Stomach (tissue), 4 donors: ENCODE measurements around the gene DOK3.

Experiments used
- EP300 ChIP-seq: sonication (generic); formaldehyde crosslinking; IDR thresholded peaks from one replicate; pipeline ENCODE4 v1.6.1; 2017; ENCODE audit warnings: antibody characterized with exemption
- POLR2A ChIP-seq, 4 donors: fragments of 450-650 bp; IDR thresholded peaks; one replicate each; pipeline ENCODE4 v1.6.1; 2016; ENCODE audit warnings: antibody characterized with exemption in 4 of 4, control low read depth in 2 of 4, mild to moderate bottlenecking in 1 of 4, moderate library complexity in 1 of 4
- POLR2AphosphoS5 ChIP-seq, 3 donors: sonication (generic); formaldehyde crosslinking; IDR thresholded peaks; one replicate each; pipeline ENCODE4 v1.6.1; 2016; ENCODE audit warnings: antibody characterized with exemption in 3 of 3
- TF ChIP-seq, protein P1 (sequence below), 7 experiments: fragments of 450-650 bp in 4 of 7; fragments of 200-600 bp in 3 of 7; sonication (generic) in 3 of 7; IDR thresholded peaks; one replicate each; pipeline ENCODE4 v1.5.1; 2016 to 2019; ENCODE audit warnings: antibody characterized with exemption in 7 of 7, control low read depth in 2 of 7, mild to moderate bottlenecking in 1 of 7

DNA sequence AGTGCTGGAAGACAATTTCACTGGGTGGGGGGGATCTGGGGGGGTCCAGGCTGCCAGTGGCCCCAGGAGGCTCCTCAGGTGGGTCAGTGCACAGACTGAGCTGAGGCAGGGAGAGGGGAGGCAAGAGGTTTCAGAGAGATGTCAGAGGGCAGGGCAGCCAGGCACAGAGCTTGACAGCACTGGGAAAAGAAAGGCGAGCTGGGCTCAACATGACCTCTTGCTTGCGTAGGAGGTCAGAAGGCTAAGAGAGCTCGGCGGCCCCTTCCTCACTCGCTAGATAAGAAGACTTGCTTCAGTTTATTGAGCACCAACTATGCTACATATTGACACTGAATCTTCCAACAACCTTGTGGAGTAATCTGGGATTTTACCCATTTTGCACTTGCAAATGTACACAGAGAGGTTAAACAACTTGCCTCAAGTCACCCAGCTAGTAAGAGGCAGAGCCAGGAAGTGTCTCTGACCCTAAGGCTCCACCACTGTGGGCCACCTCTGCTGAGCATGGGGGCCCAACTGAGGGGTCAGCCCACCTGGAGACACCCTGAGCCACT is 15.8 kb downstream of the DOK3 start:
- TF ChIP-seq, protein P1, sequence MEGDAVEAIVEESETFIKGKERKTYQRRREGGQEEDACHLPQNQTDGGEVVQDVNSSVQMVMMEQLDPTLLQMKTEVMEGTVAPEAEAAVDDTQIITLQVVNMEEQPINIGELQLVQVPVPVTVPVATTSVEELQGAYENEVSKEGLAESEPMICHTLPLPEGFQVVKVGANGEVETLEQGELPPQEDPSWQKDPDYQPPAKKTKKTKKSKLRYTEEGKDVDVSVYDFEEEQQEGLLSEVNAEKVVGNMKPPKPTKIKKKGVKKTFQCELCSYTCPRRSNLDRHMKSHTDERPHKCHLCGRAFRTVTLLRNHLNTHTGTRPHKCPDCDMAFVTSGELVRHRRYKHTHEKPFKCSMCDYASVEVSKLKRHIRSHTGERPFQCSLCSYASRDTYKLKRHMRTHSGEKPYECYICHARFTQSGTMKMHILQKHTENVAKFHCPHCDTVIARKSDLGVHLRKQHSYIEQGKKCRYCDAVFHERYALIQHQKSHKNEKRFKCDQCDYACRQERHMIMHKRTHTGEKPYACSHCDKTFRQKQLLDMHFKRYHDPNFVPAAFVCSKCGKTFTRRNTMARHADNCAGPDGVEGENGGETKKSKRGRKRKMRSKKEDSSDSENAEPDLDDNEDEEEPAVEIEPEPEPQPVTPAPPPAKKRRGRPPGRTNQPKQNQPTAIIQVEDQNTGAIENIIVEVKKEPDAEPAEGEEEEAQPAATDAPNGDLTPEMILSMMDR (IDR thresholded peaks at IDR 0.05): no peak
- TF ChIP-seq POLR2A (IDR thresholded peaks at IDR 0.05): no peak
- no peak for TF ChIP-seq POLR2AphosphoS5 (IDR thresholded peaks at IDR 0.05)
- no peak for TF ChIP-seq EP300
